C4-2B (cell line): ENCODE data around the gene PSMF1.

Source experiments
- ZFX ChIP-seq: fragments of 450-650 bp; IDR thresholded peaks from 2 replicates; pipeline ENCODE4 v1.6.1; 2017
- TF ChIP-seq, protein P1 (sequence below): fragments of 450-650 bp; conservative IDR thresholded peaks from 2 replicates; pipeline ENCODE4 v1.5.1; 2017; ENCODE audit warnings: mild to moderate bottlenecking

DNA sequence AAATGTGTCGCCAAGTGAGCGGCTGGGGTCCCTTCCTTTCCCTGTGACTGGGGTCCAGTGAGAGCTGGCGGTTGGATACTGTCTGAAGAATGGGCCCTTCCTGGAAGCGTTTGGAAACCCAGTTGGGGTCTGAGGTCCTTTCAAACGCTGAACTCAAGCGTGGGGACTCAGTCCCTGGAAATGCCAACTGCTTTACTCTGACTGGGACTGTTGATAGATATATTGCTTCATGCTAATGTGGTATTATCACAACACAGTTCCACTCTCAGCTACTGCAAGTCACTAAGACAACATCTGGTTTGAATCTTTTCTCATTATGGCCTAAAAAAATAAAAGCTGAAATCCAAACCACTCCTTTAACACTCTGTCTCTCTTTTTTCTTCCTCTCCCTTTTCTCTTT is 23.7 kb upstream of the PSMF1 start:
- TF ChIP-seq, protein P1, sequence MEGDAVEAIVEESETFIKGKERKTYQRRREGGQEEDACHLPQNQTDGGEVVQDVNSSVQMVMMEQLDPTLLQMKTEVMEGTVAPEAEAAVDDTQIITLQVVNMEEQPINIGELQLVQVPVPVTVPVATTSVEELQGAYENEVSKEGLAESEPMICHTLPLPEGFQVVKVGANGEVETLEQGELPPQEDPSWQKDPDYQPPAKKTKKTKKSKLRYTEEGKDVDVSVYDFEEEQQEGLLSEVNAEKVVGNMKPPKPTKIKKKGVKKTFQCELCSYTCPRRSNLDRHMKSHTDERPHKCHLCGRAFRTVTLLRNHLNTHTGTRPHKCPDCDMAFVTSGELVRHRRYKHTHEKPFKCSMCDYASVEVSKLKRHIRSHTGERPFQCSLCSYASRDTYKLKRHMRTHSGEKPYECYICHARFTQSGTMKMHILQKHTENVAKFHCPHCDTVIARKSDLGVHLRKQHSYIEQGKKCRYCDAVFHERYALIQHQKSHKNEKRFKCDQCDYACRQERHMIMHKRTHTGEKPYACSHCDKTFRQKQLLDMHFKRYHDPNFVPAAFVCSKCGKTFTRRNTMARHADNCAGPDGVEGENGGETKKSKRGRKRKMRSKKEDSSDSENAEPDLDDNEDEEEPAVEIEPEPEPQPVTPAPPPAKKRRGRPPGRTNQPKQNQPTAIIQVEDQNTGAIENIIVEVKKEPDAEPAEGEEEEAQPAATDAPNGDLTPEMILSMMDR = no peak
- no peak for TF ChIP-seq ZFX
